Myocyte (in vitro differentiated cells): Measurements from ENCODE around the gene PDE4D. TPM values are rescaled to one million over a fixed set of nuclear protein-coding genes. Genes with fewer than 3 reads are reported as not detected.
"Not testable (repeated sequence)": the region's sequence is repeated elsewhere in the genome, so short reads cannot be mapped to it uniquely, and the experiment has no call there.

Source experiments
- DNase-seq: peaks from one replicate; pipeline ENCODE4 v3.0.0-alpha.2; 2012; ENCODE audit warnings: low read depth
- total RNA-seq: library from RNA; depleted of rRNA; stranded (reverse); fragments of >200 nt; gene quantifications from 2 replicates; pipeline ENCODE4 v1.2.3, GENCODE V29; 2014

PDE4D gene
- total RNA-seq, 1 donor from 2014 or later = 26.8 TPM

- no peak for DNase-seq
Measured at GRCh38 chr5:59061377-59061776, 832.1 kb downstream of the PDE4D start.

- DNase-seq = no peak
Measured at GRCh38 chr5:59058969-59059687, 834.4 kb downstream of the PDE4D start.

- no peak for DNase-seq
Measured at GRCh38 chr5:59058237-59058636, 835.3 kb downstream of the PDE4D start.

DNA sequence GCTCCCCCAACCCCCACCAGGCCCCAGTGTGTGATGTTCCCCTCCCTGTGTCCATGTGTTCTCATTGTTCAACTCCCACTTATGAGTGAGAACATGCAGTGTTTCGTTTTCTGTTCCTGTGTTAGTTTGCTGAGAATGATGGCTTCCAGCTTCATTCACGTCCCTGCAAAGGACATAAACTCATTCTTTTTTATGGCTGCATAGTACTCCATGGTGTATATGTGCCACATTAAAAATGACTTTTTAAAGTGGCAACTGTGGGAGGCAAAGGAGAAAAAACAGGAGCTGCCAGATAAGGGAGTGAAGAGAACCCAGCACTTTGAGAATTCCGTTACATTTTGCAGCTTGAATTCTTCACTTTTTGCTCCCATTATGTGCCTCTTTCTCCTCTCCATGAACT lies 836.9 kb downstream of the PDE4D start:
- DNase-seq = not testable (repeated sequence)

DNA sequence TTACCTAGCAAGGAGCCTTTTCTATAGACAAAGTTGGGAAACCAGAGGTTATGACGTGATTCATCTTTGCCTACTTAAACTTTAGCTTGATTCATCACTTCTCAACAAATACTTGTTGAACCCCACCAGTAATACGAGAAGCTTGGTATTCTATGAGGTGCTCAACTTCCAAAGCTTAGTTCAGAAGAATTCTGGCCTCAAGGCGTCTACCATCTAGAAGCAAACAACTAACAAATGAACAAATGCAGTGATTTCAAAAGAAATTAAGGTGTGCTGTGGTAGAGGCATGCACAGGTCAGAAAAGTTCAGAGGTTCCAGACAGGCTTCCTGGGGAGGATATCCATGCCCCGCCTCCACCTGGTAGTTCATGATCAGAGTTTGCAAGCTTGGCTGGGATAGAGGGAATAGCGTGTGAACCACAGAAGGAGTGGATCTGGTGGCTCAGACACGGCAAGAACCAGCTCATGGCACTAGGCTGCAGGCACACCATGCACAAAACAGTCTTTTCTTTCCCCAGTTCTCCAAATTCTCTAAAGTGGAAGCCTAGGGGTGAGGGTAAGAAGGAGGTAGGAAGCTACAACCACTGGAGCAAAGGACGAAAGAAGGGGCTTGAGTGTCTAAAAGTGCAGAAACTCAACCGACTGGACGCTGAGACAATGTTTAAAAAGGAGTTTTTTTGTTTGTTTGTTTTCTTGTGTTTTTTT lies 837.6 kb downstream of the PDE4D start:
- DNase-seq = no peak

GRCh38 chr5:59054963-59055528 lies 838.5 kb downstream of the PDE4D start:
- no peak for DNase-seq

GRCh38 chr5:59051951-59052350 lies 841.6 kb downstream of the PDE4D start:
- DNase-seq = no peak

- DNase-seq = no peak
Measured at GRCh38 chr5:59049095-59049494, 844.4 kb downstream of the PDE4D start.

- DNase-seq = peak; percentile 43
Measured at GRCh38 chr5:59042201-59043055, 851.1 kb downstream of the PDE4D start.

DNA sequence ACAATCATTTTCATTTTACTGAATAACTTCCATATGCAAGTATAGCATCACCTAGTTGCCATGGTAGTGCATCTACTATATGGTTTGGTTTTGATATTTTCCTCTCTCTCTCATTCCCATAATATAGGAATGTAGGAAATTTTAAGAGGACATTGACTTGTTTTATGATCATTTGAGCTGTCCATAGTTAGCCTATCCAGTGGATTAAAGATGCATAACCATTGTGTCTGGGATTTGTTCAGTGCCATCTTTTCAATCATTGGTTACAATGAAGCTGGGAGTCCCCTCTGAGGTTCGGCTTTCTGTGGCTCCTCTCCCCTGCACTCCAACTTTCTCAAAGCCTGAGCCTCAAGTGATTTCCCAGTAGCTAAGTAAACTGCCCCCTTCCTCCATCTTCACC lies 852.2 kb downstream of the PDE4D start:
- no peak for DNase-seq

DNA sequence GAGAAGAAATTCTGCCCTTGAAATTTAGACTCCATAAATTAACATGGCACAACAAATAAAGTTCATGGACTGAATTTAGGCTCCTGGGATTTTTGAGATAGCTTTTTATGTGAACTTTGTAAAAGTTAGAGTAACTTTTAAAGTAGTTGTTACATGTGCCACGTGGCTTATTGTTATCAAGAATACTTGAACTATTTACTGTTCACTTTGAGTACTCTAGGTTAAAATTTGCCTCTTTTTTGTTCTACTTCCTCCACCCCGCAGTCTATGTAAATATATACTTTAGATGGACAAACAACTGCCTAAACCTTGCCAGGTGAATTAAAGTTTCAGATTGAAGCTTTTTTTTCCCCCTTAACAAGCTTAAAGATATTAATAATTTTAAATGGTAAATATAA lies 852.7 kb downstream of the PDE4D start:
- DNase-seq = no peak

GRCh38 chr5:59040024-59040803 lies 853.3 kb downstream of the PDE4D start:
- no peak for DNase-seq

- peak; percentile 75 for DNase-seq
Measured at GRCh38 chr5:59039296-59040023, 854.1 kb downstream of the PDE4D start.

DNA sequence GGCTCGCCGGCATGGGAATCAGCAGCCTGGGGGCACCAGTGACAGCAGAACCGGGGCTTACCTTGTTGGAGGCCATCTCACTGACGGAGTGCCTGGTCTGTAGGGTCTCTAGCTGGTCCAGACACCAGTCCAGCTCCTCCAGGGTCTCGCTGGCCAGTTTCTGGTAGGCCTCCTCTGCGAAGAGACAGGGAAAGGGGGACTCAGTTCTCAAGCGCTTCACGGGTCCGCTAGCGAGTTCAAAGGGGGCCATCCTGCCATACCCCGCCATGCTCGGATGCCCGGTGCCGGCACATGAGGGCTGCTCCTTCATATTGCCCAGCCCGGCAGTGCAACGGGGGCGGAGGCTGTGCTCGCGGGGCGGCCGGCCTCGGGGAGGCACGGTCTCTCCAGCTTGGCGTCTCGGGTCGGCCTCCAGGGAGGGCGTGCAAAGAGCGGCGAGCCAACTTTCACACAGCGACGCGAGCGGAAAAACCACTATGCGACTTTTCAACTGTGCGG lies 854.7 kb downstream of the PDE4D start:
- DNase-seq = peak; percentile 46

DNA sequence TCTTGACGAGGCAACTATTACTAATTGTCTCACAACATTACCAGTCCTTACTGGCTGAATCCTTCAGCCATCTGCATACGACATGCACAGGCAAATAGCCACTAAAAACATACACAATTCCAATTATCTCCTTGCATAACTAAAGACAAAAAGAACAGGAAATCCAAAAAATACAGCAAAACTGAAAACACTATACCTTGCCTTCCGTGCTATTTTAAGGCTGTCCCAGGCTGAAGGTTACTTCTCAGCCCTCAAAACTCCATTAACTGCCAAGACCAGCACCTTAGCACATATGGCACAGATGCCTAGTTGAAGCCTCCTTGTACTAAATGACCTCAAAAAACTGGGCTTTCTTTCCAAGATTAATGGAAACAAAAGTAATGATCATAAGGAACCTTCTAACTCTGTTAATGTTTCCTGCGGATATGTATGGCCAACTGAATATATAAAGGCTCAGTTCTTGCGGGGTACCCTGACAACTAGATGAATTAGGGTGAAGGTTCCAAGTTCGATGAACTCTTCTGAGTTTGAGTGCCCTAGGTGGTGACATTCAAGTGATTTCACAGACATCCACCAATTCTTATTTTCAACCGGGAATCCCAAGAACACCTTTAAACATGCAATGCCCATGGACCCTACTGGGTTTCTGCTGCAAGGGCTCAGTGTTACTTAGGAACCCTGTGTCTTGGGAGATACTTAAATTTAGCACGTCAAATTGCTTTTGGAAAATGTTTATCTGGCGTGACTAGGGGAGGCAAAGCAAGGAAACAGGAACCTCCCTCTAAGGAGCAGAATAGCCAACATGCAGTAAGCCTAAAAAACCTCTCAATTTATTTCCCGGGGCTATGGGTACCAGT lies 855.4 kb downstream of the PDE4D start:
- DNase-seq = no peak

GRCh38 chr5:59037453-59037852 lies 856.1 kb downstream of the PDE4D start:
- no peak for DNase-seq

DNA sequence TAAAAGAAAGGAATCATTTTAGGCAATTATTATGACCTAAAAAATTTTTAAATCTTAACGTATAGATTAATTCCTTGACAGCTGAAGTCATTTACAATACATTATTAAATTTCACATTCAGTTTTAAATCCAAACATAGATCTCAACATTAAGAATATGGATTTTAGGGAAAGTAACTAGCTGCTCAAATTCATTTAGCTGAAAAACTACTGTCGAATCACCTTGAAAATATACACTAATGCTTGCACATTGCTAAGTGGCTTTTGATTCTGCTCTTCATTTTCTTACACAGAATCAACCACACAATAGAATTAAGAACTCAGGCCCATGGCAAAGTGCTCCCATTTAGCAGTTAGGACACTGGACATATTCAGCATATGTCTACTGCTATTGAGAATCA lies 856.5 kb downstream of the PDE4D start:
- DNase-seq = no peak

DNA sequence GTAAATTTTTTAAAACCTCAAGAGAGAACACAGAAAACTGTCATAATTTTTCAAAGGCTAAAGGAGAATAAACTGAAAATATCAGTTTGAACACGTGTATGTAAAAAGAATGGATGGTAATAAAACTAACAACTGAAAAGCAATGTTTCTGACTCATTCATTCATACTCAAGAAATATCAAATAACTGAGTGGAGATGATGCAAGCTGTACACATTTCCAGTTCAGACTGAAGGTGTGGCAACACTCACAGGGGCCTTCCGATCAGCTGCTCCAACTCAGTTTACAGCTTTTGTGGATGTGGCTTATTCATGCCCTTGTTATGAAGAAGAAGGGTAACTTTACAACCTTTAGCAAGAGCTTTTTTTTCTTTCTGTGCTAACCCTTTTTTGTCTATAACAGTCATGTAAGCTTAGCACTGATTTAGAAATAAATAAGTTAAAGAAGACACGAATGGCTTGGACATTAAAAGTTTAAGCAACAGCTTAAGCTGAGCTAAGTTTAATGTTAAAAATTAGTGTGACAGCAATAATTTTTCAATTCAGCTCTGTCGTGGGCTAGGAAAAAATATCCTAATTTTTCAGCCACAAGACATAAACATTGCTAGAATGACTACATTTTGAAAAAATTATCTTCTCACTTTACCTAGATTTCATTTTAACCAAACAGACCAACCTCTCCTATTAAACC lies 857.1 kb downstream of the PDE4D start:
- DNase-seq = peak; percentile 80
